Keratinocyte (primary cell): ENCODE measurements around the gene LTN1. TPM values are rescaled to one million over a fixed set of nuclear protein-coding genes. Genes with fewer than 3 reads are reported as not detected.

Experiments
- DNase-seq: peaks from one replicate; pipeline ENCODE4 v3.0.0-alpha.2; 2011; ENCODE audit warnings: low read depth, missing footprints, low spot score
- FAIRE-seq: peaks from 2 replicates; lab custom pipeline; 2011; peaks lifted over from hg19 to GRCh38; lab: Jason Lieb, UNC
- H2AFZ ChIP-seq: 2 replicates; pipeline ENCODE4 v1.6.0; 2012; ENCODE audit warnings: low read length, control low read depth, inconsistent platforms; ENCODE audit not compliant: control insufficient read depth
- H3K27ac ChIP-seq: 2 replicates; pipeline ENCODE4 v1.5.1; 2011; ENCODE audit warnings: low read length; ENCODE audit not compliant: control insufficient read depth, insufficient read depth
- H3K27me3 ChIP-seq: 3 replicates; pipeline ENCODE4 v1.6.0; 2011; ENCODE audit warnings: low read length; ENCODE audit not compliant: control insufficient read depth, insufficient read depth; ENCODE audit errors: extremely low read depth
- H3K36me3 ChIP-seq, 2 experiments: 2 replicates in 1 of 2; 3 replicates in 1 of 2; pipeline ENCODE4 v1.5.1; 2011; ENCODE audit warnings: low read length in 2 of 2, mild to moderate bottlenecking in 1 of 2; ENCODE audit not compliant: control insufficient read depth in 2 of 2, insufficient read depth in 2 of 2; ENCODE audit errors: extremely low read depth in 1 of 2
- H3K4me1 ChIP-seq: 3 replicates; pipeline ENCODE4 v1.5.1; 2011; ENCODE audit warnings: low read length; ENCODE audit not compliant: control insufficient read depth, insufficient read depth; ENCODE audit errors: extremely low read depth
- H3K4me2 ChIP-seq: 3 replicates; pipeline ENCODE4 v1.6.0; 2011; ENCODE audit warnings: low read depth, low read length; ENCODE audit not compliant: control insufficient read depth, insufficient read depth; ENCODE audit errors: extremely low read depth
- H3K4me3 ChIP-seq, 3 experiments: fragments of 200-600 bp in 1 of 3; sonication (generic) in 1 of 3; 2 replicates in 2 of 3; 3 replicates in 1 of 3; pipeline ENCODE4 v1.5.1; 2011 to 2016; ENCODE audit warnings: low read length in 3 of 3, mild to moderate bottlenecking in 3 of 3, control low read depth in 2 of 3, inconsistent platforms in 1 of 3, low read depth in 1 of 3, mixed read lengths in 1 of 3, mixed run types in 1 of 3, moderate library complexity in 1 of 3; ENCODE audit not compliant: control insufficient read depth in 2 of 3, insufficient read depth in 2 of 3; ENCODE audit errors: extremely low read depth in 1 of 3
- H3K79me2 ChIP-seq: 2 replicates; pipeline ENCODE4 v1.6.0; 2012; ENCODE audit warnings: low read length; ENCODE audit not compliant: control insufficient read depth, insufficient read depth
- H3K9ac ChIP-seq: 3 replicates; pipeline ENCODE4 v1.6.0; 2011; ENCODE audit warnings: low read length; ENCODE audit not compliant: control insufficient read depth, insufficient read depth; ENCODE audit errors: extremely low read depth
- H3K9me1 ChIP-seq: 3 replicates; pipeline ENCODE4 v1.6.0; 2011; ENCODE audit warnings: low read length; ENCODE audit not compliant: control insufficient read depth, insufficient read depth; ENCODE audit errors: extremely low read depth
- H3K9me3 ChIP-seq: 2 replicates; pipeline ENCODE4 v1.5.1; 2012; ENCODE audit warnings: low read depth, low read length; ENCODE audit not compliant: control insufficient read depth
- H4K20me1 ChIP-seq: 3 replicates; pipeline ENCODE4 v1.6.0; 2011; ENCODE audit warnings: low read length; ENCODE audit not compliant: control insufficient read depth, insufficient read depth; ENCODE audit errors: extremely low read depth
- CTCF ChIP-seq, 3 experiments: IDR thresholded peaks in 1 of 3; conservative IDR thresholded peaks in 1 of 3; optimal IDR thresholded peaks in 1 of 3; 2 replicates in 2 of 3; 3 replicates in 1 of 3; pipeline versions ENCODE3 to v1.5.1; 2011; ENCODE audit warnings: low read length in 3 of 3, mild to moderate bottlenecking in 3 of 3, moderate library complexity in 2 of 3, control low read depth in 1 of 3, inconsistent platforms in 1 of 3; ENCODE audit not compliant: insufficient read depth in 2 of 3; ENCODE audit errors: extremely low read depth in 1 of 3
- EZH2 ChIP-seq: IDR thresholded peaks from one replicate; pipeline ENCODE4 v1.6.1; 2012; ENCODE audit warnings: inconsistent platforms, mild to moderate bottlenecking, low read length, moderate library complexity
- dilution Hi-C: fragments of 300-500 bp; cut with MboI; formaldehyde crosslinking; loops from one replicate; pipeline ENCODE4 v1.7.0; 2020; ENCODE audit warnings: low sequenced_read_pairs; ENCODE audit not compliant: extremely low pct_ligation_motif_present
- polyA plus RNA-seq, 5 experiments: library from polyadenylated mRNA; depleted of rRNA in 3 of 5; stranded (reverse) in 3 of 5; stranded (forward) in 1 of 5; unstranded in 1 of 5; fragments of >200 nt; gene quantifications; 1 replicate in 1 of 5; 2 replicates in 3 of 5; 3 replicates in 1 of 5; pipeline versions ENCODE4 v1.2.1 to v1.2.3, GENCODE V29; 2011 to 2012; ENCODE audit warnings: missing spikeins in 2 of 5, low read depth in 1 of 5, low replicate concordance in 1 of 5

LTN1 gene
- polyA plus RNA-seq, 1 donor (not counting 4 experiments of a cell fraction or from before 2014, with no cell fraction given), result 15.8 TPM

GRCh38 chr21:28883931-28884330, 108.7 kb downstream of the LTN1 start:
- Histone ChIP-seq H3K36me3 (peaks cover 0 to 1% of the 10 kb centered on the region in 2 experiments), H3K9ac (no peak overlapping the region), H3K9me3 (no peaks in the 10 kb centered on the region), H3K4me2 (peak overlapping the region; percentile 76), H3K27ac (peak overlapping the region; percentile 92), H4K20me1 (no peaks in the 10 kb centered on the region), H3K4me3 (peak overlapping the region; percentile 69 to 92 (median 88)), H3K9me1 (no peaks in the 10 kb centered on the region), H2AFZ (no peak overlapping the region), H3K4me1 (peaks cover 7% of the 10 kb centered on the region), H3K27me3 (no peaks in the 10 kb centered on the region), H3K79me2 (no peaks in the 10 kb centered on the region)
- no peak for DNase-seq
- FAIRE-seq, result no peak
- dilution Hi-C loops, result no loop called here
- no peak for TF ChIP-seq CTCF (optimal IDR thresholded peaks at IDR 0.05 in 1 of 3, IDR thresholded peaks at IDR 0.05 in 1 of 3, conservative IDR thresholded peaks at IDR 0.05 in 1 of 3; ENCODE audit: extremely low read depth in 1 of 3, insufficient read depth in 2 of 3, low read length in 3 of 3)
- no peak for TF ChIP-seq EZH2

- Histone ChIP-seq H3K27me3 (no peaks in the 10 kb centered on the region), H3K4me3 (no peak overlapping the region), H3K79me2 (no peaks in the 10 kb centered on the region), H2AFZ (no peak overlapping the region), H3K9ac (no peak overlapping the region), H3K9me3 (no peaks in the 10 kb centered on the region), H3K4me1 (peaks cover 7% of the 10 kb centered on the region), H3K4me2 (no peak overlapping the region), H4K20me1 (no peaks in the 10 kb centered on the region), H3K36me3 (peaks cover 0 to 1% of the 10 kb centered on the region in 2 experiments), H3K9me1 (no peaks in the 10 kb centered on the region), H3K27ac (no peak overlapping the region)
- dilution Hi-C loops, result no loop called here
- FAIRE-seq, result no peak
- TF ChIP-seq CTCF (optimal IDR thresholded peaks at IDR 0.05 in 1 of 3, IDR thresholded peaks at IDR 0.05 in 1 of 3, conservative IDR thresholded peaks at IDR 0.05 in 1 of 3; ENCODE audit: extremely low read depth in 1 of 3, insufficient read depth in 2 of 3, low read length in 3 of 3) (no peak), EZH2 (no peak)
- DNase-seq, result no peak
Observed at GRCh38 chr21:28882345-28882744, 110.3 kb downstream of the LTN1 start.

Other genes with a start within 250 kb of the LTN1 start
- 18.1 to 26.2 TPM (median 20.1 TPM) in 3 replicates for gene RWDD2B, start 26.5 kb upstream of the LTN1 start, polyA plus RNA-seq
- gene USP16, start 31.8 kb upstream of the LTN1 start, polyA plus RNA-seq, result 12.7 to 26.7 TPM (median 16.3 TPM) in 3 replicates
- gene CCT8, start 80.8 kb upstream of the LTN1 start, polyA plus RNA-seq, result 150 to 281 TPM (median 199 TPM) in 3 replicates
- 13.7 to 17.3 TPM (median 16.5 TPM) in 3 replicates for gene MAP3K7CL, start 137.8 kb upstream of the LTN1 start, polyA plus RNA-seq